GM10266 (cell line): ENCODE data around the gene IGFBP2.

ENCODE experiments used
- DNase-seq: peaks from one replicate; pipeline ENCODE4 v3.0.0; 2012; ENCODE audit errors: extremely low spot score
- TF ChIP-seq, protein P1 (sequence below): IDR thresholded peaks from 2 replicates; pipeline ENCODE4 v1.5.1; 2012; ENCODE audit warnings: mild to moderate bottlenecking, low read depth; ENCODE audit not compliant: control insufficient read depth, insufficient read depth; ENCODE audit errors: missing control alignments

Gene IGFBP2

DNA sequence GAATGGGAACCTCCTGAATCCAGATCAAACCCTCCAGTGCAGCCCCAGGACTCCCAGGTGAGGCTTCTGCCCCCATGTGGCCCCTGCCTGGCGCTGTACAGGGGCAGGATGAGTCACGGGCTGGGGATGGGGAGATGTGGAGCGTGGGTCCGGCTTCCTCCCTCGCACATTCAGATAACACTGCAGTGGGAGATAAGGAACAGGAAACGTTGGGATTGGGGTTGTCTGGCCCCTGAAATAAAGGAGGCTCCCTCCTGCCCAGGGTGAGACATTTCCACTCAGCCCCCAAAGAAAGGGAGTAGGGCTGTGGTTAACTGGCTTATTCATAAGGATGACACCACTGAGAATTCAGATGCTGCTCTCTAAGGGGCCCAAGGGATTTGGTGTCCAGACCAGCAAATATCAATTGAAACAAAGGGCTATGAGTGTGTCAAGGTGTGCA, 31.4 kb downstream of the IGFBP2 start:
- DNase-seq, result no peak
- TF ChIP-seq, protein P1, sequence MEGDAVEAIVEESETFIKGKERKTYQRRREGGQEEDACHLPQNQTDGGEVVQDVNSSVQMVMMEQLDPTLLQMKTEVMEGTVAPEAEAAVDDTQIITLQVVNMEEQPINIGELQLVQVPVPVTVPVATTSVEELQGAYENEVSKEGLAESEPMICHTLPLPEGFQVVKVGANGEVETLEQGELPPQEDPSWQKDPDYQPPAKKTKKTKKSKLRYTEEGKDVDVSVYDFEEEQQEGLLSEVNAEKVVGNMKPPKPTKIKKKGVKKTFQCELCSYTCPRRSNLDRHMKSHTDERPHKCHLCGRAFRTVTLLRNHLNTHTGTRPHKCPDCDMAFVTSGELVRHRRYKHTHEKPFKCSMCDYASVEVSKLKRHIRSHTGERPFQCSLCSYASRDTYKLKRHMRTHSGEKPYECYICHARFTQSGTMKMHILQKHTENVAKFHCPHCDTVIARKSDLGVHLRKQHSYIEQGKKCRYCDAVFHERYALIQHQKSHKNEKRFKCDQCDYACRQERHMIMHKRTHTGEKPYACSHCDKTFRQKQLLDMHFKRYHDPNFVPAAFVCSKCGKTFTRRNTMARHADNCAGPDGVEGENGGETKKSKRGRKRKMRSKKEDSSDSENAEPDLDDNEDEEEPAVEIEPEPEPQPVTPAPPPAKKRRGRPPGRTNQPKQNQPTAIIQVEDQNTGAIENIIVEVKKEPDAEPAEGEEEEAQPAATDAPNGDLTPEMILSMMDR, result peak; percentile 34

DNA sequence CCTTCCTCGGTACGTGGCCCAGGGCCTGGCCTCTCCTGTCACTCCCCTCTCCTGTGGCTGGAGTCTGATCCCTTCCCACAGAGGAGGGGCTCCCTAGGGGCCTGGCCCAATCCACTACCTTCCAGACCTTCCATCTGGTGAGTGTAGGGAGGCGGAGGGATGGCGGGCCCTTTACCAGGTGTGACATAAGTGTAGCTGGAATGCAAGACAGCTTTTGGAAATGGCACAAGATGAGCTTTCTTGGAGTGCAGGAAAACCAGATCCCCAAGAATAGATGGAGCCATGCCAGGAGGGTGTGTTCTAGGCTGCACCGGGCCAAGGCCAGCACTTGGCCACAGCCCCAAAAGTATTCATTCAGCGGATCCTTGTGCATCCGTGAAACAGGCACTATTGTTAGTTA, 32.0 kb downstream of the IGFBP2 start:
- TF ChIP-seq, protein P1, result no peak
- DNase-seq, result no peak

DNA sequence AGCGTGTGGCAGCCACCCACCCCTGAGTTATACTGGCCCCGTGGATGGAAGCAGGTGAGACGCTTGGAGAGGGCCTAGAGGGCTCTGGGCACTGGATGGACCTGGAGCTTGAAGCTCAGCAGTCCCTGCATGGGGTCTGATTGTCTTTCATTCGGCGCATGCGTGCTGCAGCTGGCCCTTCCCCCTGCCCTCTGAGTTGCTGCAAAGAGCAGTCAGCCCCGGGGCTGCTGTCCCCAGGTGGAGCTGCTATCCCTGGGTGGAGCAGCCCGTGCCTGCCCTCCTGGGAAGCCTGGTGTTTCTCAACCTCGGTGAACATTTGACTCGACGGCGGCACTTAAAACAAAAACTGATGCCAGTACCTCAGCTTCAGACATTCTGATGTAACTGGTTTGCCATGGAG, 32.5 kb downstream of the IGFBP2 start:
- TF ChIP-seq, protein P1, result no peak
- no peak for DNase-seq

DNA sequence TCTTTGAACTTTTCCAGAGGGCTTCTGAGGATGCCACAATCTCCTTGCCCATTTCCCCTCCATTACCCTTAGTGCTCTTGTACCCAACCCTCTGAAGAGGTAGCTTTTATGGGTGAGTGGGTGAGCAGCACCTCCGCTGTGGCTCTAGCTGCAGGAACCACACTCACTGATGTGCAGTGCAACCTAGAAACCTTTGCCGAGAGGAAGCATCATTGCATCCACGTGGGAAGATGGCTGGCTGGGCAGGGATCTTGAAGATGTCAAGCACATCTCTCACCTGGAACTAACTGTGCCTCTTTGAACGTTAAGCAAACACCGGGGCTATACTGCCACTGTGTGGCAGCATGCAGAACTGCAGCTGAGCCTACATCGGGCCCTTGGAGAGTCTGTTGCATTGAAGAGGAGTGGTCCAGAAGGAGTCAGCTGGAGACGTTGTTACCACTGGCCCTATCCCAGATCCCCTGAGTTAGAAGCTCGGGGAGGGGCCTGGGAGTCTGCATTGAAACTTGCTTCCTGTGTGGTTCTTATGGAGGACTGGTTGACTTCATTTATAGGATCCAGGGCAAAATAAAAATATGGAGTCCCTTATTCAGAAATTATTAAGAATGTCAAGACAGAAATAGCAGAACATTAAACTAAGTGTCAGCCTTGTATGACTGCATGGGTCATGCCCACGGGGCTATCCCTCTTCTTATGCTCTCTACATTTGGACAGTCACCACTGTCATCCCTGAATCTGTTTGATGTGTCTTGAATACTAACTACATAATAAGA, 33.4 kb downstream of the IGFBP2 start:
- TF ChIP-seq, protein P1, result peak; percentile 99
- DNase-seq, result peak; percentile 82

DNA sequence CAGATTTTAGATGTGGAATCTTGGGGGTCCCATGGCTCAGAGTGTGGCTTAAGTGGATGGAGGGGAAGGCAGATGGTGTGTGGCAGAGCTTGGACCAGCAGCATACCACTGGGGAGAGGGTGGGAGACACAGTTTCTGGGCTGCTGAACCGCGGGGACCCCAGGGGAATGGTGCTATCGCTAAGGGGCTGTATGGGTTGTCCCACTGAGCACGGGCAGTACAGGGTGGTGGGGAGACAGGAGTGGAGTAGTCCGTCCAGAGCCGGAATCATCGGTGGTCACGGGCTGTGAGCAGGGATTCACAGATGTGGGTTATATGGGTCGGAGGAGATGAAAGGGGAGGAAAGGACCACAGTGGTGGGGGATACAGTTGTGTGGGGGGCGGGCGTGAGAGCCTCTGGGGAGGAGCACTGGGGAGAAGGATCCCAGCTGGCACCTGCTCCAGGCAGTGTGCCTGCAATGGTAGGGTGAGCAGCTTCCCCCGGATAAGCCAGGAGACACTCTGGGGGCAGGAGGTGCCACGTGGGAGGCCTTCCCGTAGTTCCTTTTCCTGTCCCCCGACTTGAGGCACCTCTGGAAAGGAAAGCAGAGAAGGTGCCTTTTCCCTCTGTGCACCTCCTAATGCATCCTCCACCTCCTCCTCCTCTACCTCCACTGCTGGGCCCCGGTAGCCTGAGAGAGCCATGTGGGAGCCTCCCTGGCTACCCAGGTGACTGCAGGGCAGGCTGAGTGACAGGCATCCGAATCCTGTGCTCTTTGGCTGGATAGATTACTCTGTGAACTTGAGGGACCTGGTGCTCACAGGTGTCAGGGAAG, 37.3 kb downstream of the IGFBP2 start:
- no peak for DNase-seq
- TF ChIP-seq, protein P1, result no peak

DNA sequence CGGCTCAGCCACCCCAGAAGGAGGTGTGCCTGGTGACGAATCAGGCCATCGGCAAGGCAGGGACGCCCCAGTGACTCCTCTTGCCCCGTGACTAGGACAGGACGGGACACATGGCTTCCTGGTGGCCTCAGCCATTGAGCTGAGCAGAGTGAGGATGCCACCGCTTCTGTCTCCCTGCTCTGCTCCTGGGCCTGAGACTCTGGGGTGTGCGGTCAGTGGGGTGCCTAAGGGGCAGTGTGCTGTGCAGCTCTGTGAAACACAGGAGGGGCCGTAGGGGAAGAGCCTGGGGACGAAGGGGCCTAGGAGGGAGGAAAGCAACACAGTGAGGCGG, 37.8 kb downstream of the IGFBP2 start:
- TF ChIP-seq, protein P1, result no peak
- DNase-seq, result no peak
